DMS 273 treated with DMSO at 0.1 percent for 48 hours (cell line): ENCODE measurements around the gene COG2.
A peak's percentile ranks its signal among the peaks of the same experiment; 100 is the strongest.
"Not testable (repeated sequence)": the region's sequence is repeated elsewhere in the genome, so short reads cannot be mapped to it uniquely, and the experiment has no call there.

Experiments used
- DNase-seq: peaks from one replicate; lab custom pipeline; 2025; lab: John Stamatoyannopoulos, UW

COG2 gene

GRCh38 chr1:230679192-230679591 lies 36.9 kb downstream of the COG2 start:
- DNase-seq, result no peak

- DNase-seq, result no peak
These were observed 37.5 kb downstream of the COG2 start for GRCh38 chr1:230679825-230680224.

GRCh38 chr1:230680300-230681025 lies 38.2 kb downstream of the COG2 start:
- no peak for DNase-seq

GRCh38 chr1:230681599-230681998 lies 39.3 kb downstream of the COG2 start:
- DNase-seq, result peak; percentile 56

- DNase-seq, result peak; percentile 93
These were observed 40.0 kb downstream of the COG2 start for GRCh38 chr1:230682274-230682673.

- no peak for DNase-seq
These were observed 40.8 kb downstream of the COG2 start for GRCh38 chr1:230682882-230683610.

- DNase-seq, result no peak
These were observed 41.9 kb downstream of the COG2 start for GRCh38 chr1:230684146-230684545.

- no peak for DNase-seq
These were observed 42.7 kb downstream of the COG2 start for GRCh38 chr1:230684998-230685397.

- no peak for DNase-seq
These were observed 44.5 kb downstream of the COG2 start for GRCh38 chr1:230686747-230687146.

- DNase-seq, result no peak
These were observed 47.8 kb downstream of the COG2 start for GRCh38 chr1:230690101-230690500.

GRCh38 chr1:230691615-230692014 lies 49.3 kb downstream of the COG2 start:
- no peak for DNase-seq

- DNase-seq, result no peak
These were observed 50.9 kb downstream of the COG2 start for GRCh38 chr1:230693221-230693620.

GRCh38 chr1:230693777-230694176 lies 51.5 kb downstream of the COG2 start:
- DNase-seq, result no peak

- no peak for DNase-seq
These were observed 52.2 kb downstream of the COG2 start for GRCh38 chr1:230694464-230694863.

- no peak for DNase-seq
These were observed 52.7 kb downstream of the COG2 start for GRCh38 chr1:230694991-230695390.

GRCh38 chr1:230696218-230696617 lies 53.9 kb downstream of the COG2 start:
- DNase-seq, result no peak

GRCh38 chr1:230696722-230697437 lies 54.6 kb downstream of the COG2 start:
- no peak for DNase-seq

GRCh38 chr1:230698130-230698529 lies 55.8 kb downstream of the COG2 start:
- DNase-seq, result no peak

GRCh38 chr1:230698964-230699363 lies 56.7 kb downstream of the COG2 start:
- DNase-seq, result not testable (repeated sequence)

- no peak for DNase-seq
These were observed 57.4 kb downstream of the COG2 start for GRCh38 chr1:230699716-230700115.

GRCh38 chr1:230700132-230700531 lies 57.9 kb downstream of the COG2 start:
- no peak for DNase-seq

- no peak for DNase-seq
These were observed 59.2 kb downstream of the COG2 start for GRCh38 chr1:230701434-230701833.
